ENCODE measurements around the gene RAE1.

GRCh38 chr20:57425150-57426013 is 74.3 kb downstream of the RAE1 start:
- TF ChIP-seq CTCF (IDR thresholded peaks at IDR 0.05) (no peak), EP300 (IDR thresholded peaks at IDR 0.05) (no peak), POLR2AphosphoS5 (IDR thresholded peaks at IDR 0.05) (no peak)
